ENCODE measurements around the gene DLGAP1.

DNA sequence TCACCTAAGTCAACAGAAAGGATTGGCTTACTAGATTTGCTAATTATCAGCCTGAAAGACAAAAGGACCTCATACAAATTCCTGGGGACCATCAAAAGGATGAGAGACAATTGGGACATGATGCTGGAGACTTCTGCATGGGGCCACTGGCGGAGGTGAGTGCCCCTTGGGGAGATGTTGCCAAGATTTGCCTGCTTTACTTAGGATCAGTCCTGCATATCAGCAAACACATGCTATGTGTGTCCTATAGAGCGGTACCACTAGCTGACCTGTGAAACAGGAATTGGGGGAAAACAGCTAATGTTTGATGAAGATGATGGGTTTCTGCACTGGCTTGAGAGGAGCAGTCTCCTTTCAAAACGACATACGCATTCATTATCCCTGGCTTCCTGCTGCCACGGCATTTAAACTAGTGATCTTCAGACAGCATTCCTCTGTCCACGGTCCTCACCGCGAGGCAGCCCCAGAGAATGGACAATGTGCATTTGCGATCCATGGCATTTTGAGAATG is 901.0 kb downstream of the DLGAP1 start:
- TF ChIP-seq ZNF70 (CRISPR knock-in tag; IDR thresholded peaks at IDR 0.05) (no peak), TCF4 (CRISPR knock-in tag; IDR thresholded peaks at IDR 0.05; ENCODE audit: borderline replicate concordance) (no peak)

Data from SK-N-SH treated with all-trans-retinoic acid at 6 μM for 48 hours (cell line).